Neural cell (in vitro differentiated cells): ENCODE data around the gene TMTC1. TPM values are rescaled to one million over a fixed set of nuclear protein-coding genes. Genes with fewer than 3 reads are reported as not detected.

Experiments used
- H2AFZ ChIP-seq: fragments of 200-600, 300-800 bp; sonication (generic), shearing (Covaris generic); 2 replicates; pipeline ENCODE4 v1.6.0; 2014; ENCODE audit warnings: low read depth, mild to moderate bottlenecking, antibody characterized with exemption, low read length, moderate library complexity
- H3F3A ChIP-seq: fragments of 200-600 bp; shearing (Covaris generic); 2 replicates; pipeline ENCODE4 v1.6.1; 2016; ENCODE audit warnings: mild to moderate bottlenecking, moderate library complexity, mixed read lengths, antibody characterized with exemption, low read length; ENCODE audit not compliant: insufficient read depth, poor library complexity, severe bottlenecking
- H3K27ac ChIP-seq: fragments of 200-600, 300-800 bp; sonication (generic), shearing (Covaris generic); 2 replicates; pipeline ENCODE4 v1.5.1; 2014; ENCODE audit warnings: mild to moderate bottlenecking, low read length, moderate library complexity
- H3K27me3 ChIP-seq: fragments of 300-800, 200-600 bp; sonication (generic), shearing (Covaris generic); 2 replicates; pipeline ENCODE4 v1.6.0; 2014; ENCODE audit warnings: mild to moderate bottlenecking, low read depth, low read length, moderate library complexity; ENCODE audit not compliant: insufficient read depth
- H3K36me3 ChIP-seq: fragments of 300-800, 200-600 bp; sonication (generic), shearing (Covaris generic); 2 replicates; pipeline ENCODE4 v1.5.1; 2014; ENCODE audit warnings: mild to moderate bottlenecking, antibody characterized with exemption, low read length, moderate library complexity; ENCODE audit not compliant: insufficient read depth
- H3K4me2 ChIP-seq: fragments of 300-800, 200-600 bp; sonication (generic), shearing (Covaris generic); 2 replicates; pipeline ENCODE4 v1.6.0; 2014; ENCODE audit warnings: mild to moderate bottlenecking, low read length
- H3K4me3 ChIP-seq: fragments of 300-800, 200-600 bp; sonication (generic), shearing (Covaris generic); 2 replicates; pipeline ENCODE4 v1.5.1; 2014; ENCODE audit warnings: mild to moderate bottlenecking, low read length, moderate library complexity
- H3K79me2 ChIP-seq: fragments of 200-600 bp; shearing (Covaris generic); replicated peaks from 2 replicates; pipeline ENCODE4 v1.6.0; 2014; ENCODE audit warnings: mild to moderate bottlenecking, low read length, moderate library complexity; ENCODE audit not compliant: insufficient read depth
- H3K9ac ChIP-seq: fragments of 300-800, 200-600 bp; sonication (generic), shearing (Covaris generic); 2 replicates; pipeline ENCODE4 v1.6.1; 2016; ENCODE audit warnings: mild to moderate bottlenecking, low read length, mixed read lengths
- H3K9me2 ChIP-seq: fragments of 200-600 bp; shearing (Covaris generic); 2 replicates; pipeline ENCODE4 v1.6.1; 2016; ENCODE audit warnings: mild to moderate bottlenecking, low read length, mixed read lengths; ENCODE audit not compliant: insufficient read depth
- H3K9me3 ChIP-seq: fragments of 200-600, 300-800 bp; sonication (generic), shearing (Covaris generic); 2 replicates; pipeline ENCODE4 v1.6.1; 2016; ENCODE audit warnings: mild to moderate bottlenecking, mixed run types, low read length, moderate library complexity, mixed read lengths
- H4K20me1 ChIP-seq: fragments of 200-600 bp; shearing (Covaris generic); 2 replicates; pipeline ENCODE4 v1.6.1; 2016; ENCODE audit warnings: mild to moderate bottlenecking, mixed run types; ENCODE audit not compliant: insufficient read depth
- EP300 ChIP-seq: fragments of 450-650 bp; conservative IDR thresholded peaks from 2 replicates; pipeline ENCODE4 v1.6.1; 2014; ENCODE audit warnings: antibody characterized with exemption, mild to moderate bottlenecking, moderate library complexity; ENCODE audit not compliant: poor library complexity, severe bottlenecking
- EZH2 ChIP-seq: fragments of 200-600, 300-800 bp; shearing (Covaris generic), sonication (generic); IDR thresholded peaks from 2 replicates; pipeline ENCODE4 v1.6.1; 2014; ENCODE audit warnings: antibody characterized with exemption, low read length, borderline replicate concordance, mild to moderate bottlenecking; ENCODE audit not compliant: insufficient read depth, poor library complexity, severe bottlenecking
- MXI1 ChIP-seq: fragments of 450-650 bp; conservative IDR thresholded peaks from 2 replicates; pipeline ENCODE4 v1.6.1; 2014; ENCODE audit warnings: antibody characterized with exemption, mild to moderate bottlenecking; ENCODE audit not compliant: poor library complexity, severe bottlenecking
- POLR2AphosphoS5 ChIP-seq: IDR thresholded peaks from 2 replicates; pipeline ENCODE4 v1.6.1; 2012
- RAD21 ChIP-seq: fragments of 450-650 bp; conservative IDR thresholded peaks from 2 replicates; pipeline ENCODE4 v1.6.1; 2014; ENCODE audit warnings: antibody characterized with exemption, mild to moderate bottlenecking, moderate library complexity
- SMC3 ChIP-seq: fragments of 450-650 bp; conservative IDR thresholded peaks from 2 replicates; pipeline ENCODE4 v1.6.1; 2014; ENCODE audit warnings: antibody characterized with exemption, mild to moderate bottlenecking, moderate library complexity; ENCODE audit not compliant: poor library complexity
- TAF1 ChIP-seq: IDR thresholded peaks from 2 replicates; pipeline ENCODE4 v1.6.1; 2012; ENCODE audit warnings: low read depth
- polyA plus RNA-seq: library from polyadenylated mRNA; depleted of rRNA; stranded (reverse); fragments of >200 nt; gene quantifications from 2 replicates; pipeline ENCODE4 v1.2.3, GENCODE V29; 2014
- TF ChIP-seq, protein P1 (sequence below): IDR thresholded peaks from 2 replicates; pipeline ENCODE4 v1.6.1; 2012; ENCODE audit warnings: borderline replicate concordance
- TF ChIP-seq, protein P2 (sequence below): fragments of 450-650 bp; IDR thresholded peaks from 2 replicates; pipeline ENCODE4 v1.5.1; 2014; ENCODE audit warnings: antibody characterized with exemption, mild to moderate bottlenecking, moderate library complexity; ENCODE audit not compliant: poor library complexity, severe bottlenecking

The TMTC1 gene
- polyA plus RNA-seq, 1 donor from 2014 or later = 10.0 TPM

DNA sequence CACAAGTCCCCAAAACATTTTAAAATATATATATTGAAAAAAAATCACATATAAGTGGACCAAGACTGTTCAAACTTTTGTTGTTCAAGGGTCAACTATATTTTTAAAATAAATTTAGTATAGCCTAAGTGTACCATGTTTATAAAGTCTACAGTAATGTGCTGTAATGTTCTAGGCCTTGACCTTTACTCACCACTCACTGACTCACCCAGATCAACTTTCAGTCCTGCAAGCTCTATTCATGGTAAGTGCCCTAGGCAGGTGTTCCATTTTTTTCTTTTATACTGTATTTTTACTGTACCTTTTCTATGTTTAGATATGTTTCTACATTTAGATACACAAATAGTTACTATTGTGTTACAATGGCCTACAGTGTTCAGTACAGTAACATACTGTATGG, 23.4 kb upstream of the TMTC1 start:
- no peak for TF ChIP-seq TAF1
- no peak for TF ChIP-seq EP300
- TF ChIP-seq EZH2 = no peak
- TF ChIP-seq RAD21 = no peak
- TF ChIP-seq POLR2AphosphoS5 = no peak
- TF ChIP-seq, protein P1, sequence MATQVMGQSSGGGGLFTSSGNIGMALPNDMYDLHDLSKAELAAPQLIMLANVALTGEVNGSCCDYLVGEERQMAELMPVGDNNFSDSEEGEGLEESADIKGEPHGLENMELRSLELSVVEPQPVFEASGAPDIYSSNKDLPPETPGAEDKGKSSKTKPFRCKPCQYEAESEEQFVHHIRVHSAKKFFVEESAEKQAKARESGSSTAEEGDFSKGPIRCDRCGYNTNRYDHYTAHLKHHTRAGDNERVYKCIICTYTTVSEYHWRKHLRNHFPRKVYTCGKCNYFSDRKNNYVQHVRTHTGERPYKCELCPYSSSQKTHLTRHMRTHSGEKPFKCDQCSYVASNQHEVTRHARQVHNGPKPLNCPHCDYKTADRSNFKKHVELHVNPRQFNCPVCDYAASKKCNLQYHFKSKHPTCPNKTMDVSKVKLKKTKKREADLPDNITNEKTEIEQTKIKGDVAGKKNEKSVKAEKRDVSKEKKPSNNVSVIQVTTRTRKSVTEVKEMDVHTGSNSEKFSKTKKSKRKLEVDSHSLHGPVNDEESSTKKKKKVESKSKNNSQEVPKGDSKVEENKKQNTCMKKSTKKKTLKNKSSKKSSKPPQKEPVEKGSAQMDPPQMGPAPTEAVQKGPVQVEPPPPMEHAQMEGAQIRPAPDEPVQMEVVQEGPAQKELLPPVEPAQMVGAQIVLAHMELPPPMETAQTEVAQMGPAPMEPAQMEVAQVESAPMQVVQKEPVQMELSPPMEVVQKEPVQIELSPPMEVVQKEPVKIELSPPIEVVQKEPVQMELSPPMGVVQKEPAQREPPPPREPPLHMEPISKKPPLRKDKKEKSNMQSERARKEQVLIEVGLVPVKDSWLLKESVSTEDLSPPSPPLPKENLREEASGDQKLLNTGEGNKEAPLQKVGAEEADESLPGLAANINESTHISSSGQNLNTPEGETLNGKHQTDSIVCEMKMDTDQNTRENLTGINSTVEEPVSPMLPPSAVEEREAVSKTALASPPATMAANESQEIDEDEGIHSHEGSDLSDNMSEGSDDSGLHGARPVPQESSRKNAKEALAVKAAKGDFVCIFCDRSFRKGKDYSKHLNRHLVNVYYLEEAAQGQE = no peak
- TF ChIP-seq SMC3 = no peak
- TF ChIP-seq MXI1 = no peak
- TF ChIP-seq, protein P2, sequence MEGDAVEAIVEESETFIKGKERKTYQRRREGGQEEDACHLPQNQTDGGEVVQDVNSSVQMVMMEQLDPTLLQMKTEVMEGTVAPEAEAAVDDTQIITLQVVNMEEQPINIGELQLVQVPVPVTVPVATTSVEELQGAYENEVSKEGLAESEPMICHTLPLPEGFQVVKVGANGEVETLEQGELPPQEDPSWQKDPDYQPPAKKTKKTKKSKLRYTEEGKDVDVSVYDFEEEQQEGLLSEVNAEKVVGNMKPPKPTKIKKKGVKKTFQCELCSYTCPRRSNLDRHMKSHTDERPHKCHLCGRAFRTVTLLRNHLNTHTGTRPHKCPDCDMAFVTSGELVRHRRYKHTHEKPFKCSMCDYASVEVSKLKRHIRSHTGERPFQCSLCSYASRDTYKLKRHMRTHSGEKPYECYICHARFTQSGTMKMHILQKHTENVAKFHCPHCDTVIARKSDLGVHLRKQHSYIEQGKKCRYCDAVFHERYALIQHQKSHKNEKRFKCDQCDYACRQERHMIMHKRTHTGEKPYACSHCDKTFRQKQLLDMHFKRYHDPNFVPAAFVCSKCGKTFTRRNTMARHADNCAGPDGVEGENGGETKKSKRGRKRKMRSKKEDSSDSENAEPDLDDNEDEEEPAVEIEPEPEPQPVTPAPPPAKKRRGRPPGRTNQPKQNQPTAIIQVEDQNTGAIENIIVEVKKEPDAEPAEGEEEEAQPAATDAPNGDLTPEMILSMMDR = no peak
- no peak overlapping the region for H3K9ac ChIP-seq
- no peak overlapping the region for H3K4me3 ChIP-seq
- no peaks in the 10 kb centered on the region for H3K36me3 ChIP-seq
- no peaks in the 10 kb centered on the region for H3K79me2 ChIP-seq
- H3K27me3 ChIP-seq = no peaks in the 10 kb centered on the region
- H4K20me1 ChIP-seq = no peaks in the 10 kb centered on the region
- no peak overlapping the region for H3K27ac ChIP-seq
- H3K9me3 ChIP-seq = no peaks in the 10 kb centered on the region
- no peaks in the 10 kb centered on the region for H3F3A ChIP-seq
- no peaks in the 10 kb centered on the region for H3K9me2 ChIP-seq
- H3K4me2 ChIP-seq = no peak overlapping the region
- no peak overlapping the region for H2AFZ ChIP-seq

DNA sequence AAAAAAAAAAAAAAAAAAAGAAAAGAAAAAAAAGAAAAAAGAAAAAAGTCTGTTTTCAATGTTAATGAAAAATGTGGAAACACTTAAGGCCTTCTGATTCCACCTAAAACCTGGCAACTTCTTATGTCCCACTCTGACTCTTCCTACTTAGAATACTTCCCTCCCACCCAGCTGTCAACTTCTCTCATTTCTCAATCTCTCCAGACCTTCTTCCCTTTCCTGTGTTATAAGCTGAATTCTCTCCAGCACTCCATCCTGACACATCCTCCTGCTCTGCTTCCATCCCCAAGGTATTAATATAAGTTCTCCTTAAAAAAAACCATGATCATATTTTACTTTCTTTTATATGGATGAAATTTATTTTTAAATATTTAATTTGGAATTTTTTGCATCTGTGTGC, 20.3 kb upstream of the TMTC1 start:
- no peak overlapping the region for H2AFZ ChIP-seq
- TF ChIP-seq POLR2AphosphoS5 = no peak
- no peak for TF ChIP-seq EZH2
- TF ChIP-seq RAD21 = no peak
- no peak for TF ChIP-seq SMC3
- TF ChIP-seq, protein P2 = no peak
- no peak for TF ChIP-seq EP300
- TF ChIP-seq MXI1 = no peak
- no peak for TF ChIP-seq TAF1
- H3K27ac ChIP-seq = no peak overlapping the region
- no peaks in the 10 kb centered on the region for H3K27me3 ChIP-seq
- no peaks in the 10 kb centered on the region for H3F3A ChIP-seq
- H4K20me1 ChIP-seq = no peaks in the 10 kb centered on the region
- no peak overlapping the region for H3K4me2 ChIP-seq
- no peaks in the 10 kb centered on the region for H3K79me2 ChIP-seq
- H3K9me3 ChIP-seq = no peaks in the 10 kb centered on the region
- no peak overlapping the region for H3K4me3 ChIP-seq
- no peak overlapping the region for H3K9ac ChIP-seq
- no peaks in the 10 kb centered on the region for H3K36me3 ChIP-seq
- no peaks in the 10 kb centered on the region for H3K9me2 ChIP-seq
